Measurements from ENCODE around the gene NMS. TPM values are rescaled to one million over a fixed set of nuclear protein-coding genes. Genes with fewer than 3 reads are reported as not detected.

Gene NMS
- total RNA-seq, 1 experiment from 2014 or later, result not detected

- peak; percentile 35 for ATAC-seq
These were observed 23.6 kb upstream of the NMS start for GRCh38 chr2:100446696-100447095.

DNA sequence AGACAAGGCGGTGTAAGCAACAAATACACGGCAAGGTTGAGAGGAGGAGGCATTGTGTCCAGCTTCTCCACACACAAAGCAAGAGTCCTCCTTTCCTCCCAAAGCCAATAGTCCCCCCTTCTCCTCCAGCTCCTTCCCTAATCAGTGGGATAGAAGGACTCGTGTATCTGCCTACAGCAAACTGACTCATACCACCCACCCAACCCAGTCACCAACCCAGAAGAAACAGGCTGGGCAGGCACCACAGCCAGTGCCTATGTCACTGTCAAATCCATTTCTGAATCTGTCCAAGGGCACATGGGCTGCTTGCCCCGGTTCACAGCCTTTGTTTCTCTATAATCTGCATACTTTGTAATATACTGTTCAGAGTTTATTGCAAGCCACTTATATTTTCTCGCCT lies 19.2 kb upstream of the NMS start:
- no peak overlapping the region for H2AFZ ChIP-seq (ENCODE audit: low read length)
- no peaks in the 10 kb centered on the region for H3K79me2 ChIP-seq (ENCODE audit: low read length)
- ATAC-seq (no peak), DNase-seq (peak; percentile 43)
- H3K27me3 ChIP-seq (ENCODE audit: low read length), result no peaks in the 10 kb centered on the region; the same call in 1 of the 2 replicates
- H3K27ac ChIP-seq (ENCODE audit: low read length), result peak overlapping the region; percentile 48
- CTCF ChIA-PET, result no interaction called here
- BruUV-seq (replicated peaks), result no TSS peak
- no peaks in the 10 kb centered on the region; the same call in 1 of the 2 replicates for H3K4me1 ChIP-seq (ENCODE audit: insufficient read depth, low read length)
- no peaks in the 10 kb centered on the region for H3K9me2 ChIP-seq (replicated peaks; ENCODE audit: low read length)
- H3K4me3 ChIP-seq (ENCODE audit: low read length), result no peak overlapping the region
- peaks cover 4% of the 10 kb centered on the region for H3F3A ChIP-seq (ENCODE audit: low read length, unreplicated experiment)
- H3K36me3 ChIP-seq (ENCODE audit: low read depth, low read length), result no peaks in the 10 kb centered on the region
- POLR2A ChIA-PET (ENCODE audit: unreplicated experiment), result no interaction called here
- intact Hi-C loops (cut with micrococcal nuclease), result no loop called here
- H3K9ac ChIP-seq (ENCODE audit: low read length), result no peak overlapping the region
- no peak overlapping the region for H3K4me2 ChIP-seq (ENCODE audit: low read length)
- TF ChIP-seq, protein P1, sequence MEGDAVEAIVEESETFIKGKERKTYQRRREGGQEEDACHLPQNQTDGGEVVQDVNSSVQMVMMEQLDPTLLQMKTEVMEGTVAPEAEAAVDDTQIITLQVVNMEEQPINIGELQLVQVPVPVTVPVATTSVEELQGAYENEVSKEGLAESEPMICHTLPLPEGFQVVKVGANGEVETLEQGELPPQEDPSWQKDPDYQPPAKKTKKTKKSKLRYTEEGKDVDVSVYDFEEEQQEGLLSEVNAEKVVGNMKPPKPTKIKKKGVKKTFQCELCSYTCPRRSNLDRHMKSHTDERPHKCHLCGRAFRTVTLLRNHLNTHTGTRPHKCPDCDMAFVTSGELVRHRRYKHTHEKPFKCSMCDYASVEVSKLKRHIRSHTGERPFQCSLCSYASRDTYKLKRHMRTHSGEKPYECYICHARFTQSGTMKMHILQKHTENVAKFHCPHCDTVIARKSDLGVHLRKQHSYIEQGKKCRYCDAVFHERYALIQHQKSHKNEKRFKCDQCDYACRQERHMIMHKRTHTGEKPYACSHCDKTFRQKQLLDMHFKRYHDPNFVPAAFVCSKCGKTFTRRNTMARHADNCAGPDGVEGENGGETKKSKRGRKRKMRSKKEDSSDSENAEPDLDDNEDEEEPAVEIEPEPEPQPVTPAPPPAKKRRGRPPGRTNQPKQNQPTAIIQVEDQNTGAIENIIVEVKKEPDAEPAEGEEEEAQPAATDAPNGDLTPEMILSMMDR (conservative IDR thresholded peaks at IDR 0.05; ENCODE audit: low read depth, low read length), result no peak
- no peak for TF ChIP-seq EZH2 (IDR thresholded peaks at IDR 0.05; ENCODE audit: low read length, unreplicated experiment)
- TF ChIP-seq EZH2phosphoT487 (IDR thresholded peaks at IDR 0.05; ENCODE audit: borderline replicate concordance, low read length), result no peak
- no peaks in the 10 kb centered on the region for H4K20me1 ChIP-seq (ENCODE audit: low read length)
- peaks cover 21% of the 10 kb centered on the region for H3K9me3 ChIP-seq (ENCODE audit: low read length)

More at GRCh38 chr2:100446696-100447095, 23.6 kb upstream of the NMS start:
- Histone ChIP-seq H3K9ac (ENCODE audit: low read length) (no peak overlapping the region), H3K9me3 (ENCODE audit: low read length) (no peaks in the 10 kb centered on the region), H3K27ac (ENCODE audit: low read length) (peak overlapping the region; percentile 30; the same call in 1 of the 2 replicates), H3K4me2 (ENCODE audit: low read length) (no peak overlapping the region), H3K79me2 (ENCODE audit: low read length) (no peaks in the 10 kb centered on the region), H2AFZ (ENCODE audit: low read length) (no peak overlapping the region), H3K27me3 (ENCODE audit: low read length) (no peaks in the 10 kb centered on the region; the same call in 1 of the 2 replicates), H3K4me3 (ENCODE audit: low read length) (no peak overlapping the region), H3K4me1 (ENCODE audit: insufficient read depth, low read length) (no peaks in the 10 kb centered on the region; the same call in 1 of the 2 replicates), H3K36me3 (ENCODE audit: low read depth, low read length) (no peaks in the 10 kb centered on the region), H3F3A (ENCODE audit: low read length, unreplicated experiment) (peaks cover under 1% of the 10 kb centered on the region), H3K9me2 (replicated peaks; ENCODE audit: low read length) (no peaks in the 10 kb centered on the region), H4K20me1 (ENCODE audit: low read length) (no peaks in the 10 kb centered on the region)
- no TSS peak for BruUV-seq (replicated peaks)
- POLR2A ChIA-PET (ENCODE audit: unreplicated experiment), result no interaction called here
- CTCF ChIA-PET, result no interaction called here
- intact Hi-C loops (cut with micrococcal nuclease), result no loop called here
- DNase-seq, result peak; percentile 47
- no peak for TF ChIP-seq EZH2phosphoT487 (IDR thresholded peaks at IDR 0.05; ENCODE audit: borderline replicate concordance, low read length)

DNA sequence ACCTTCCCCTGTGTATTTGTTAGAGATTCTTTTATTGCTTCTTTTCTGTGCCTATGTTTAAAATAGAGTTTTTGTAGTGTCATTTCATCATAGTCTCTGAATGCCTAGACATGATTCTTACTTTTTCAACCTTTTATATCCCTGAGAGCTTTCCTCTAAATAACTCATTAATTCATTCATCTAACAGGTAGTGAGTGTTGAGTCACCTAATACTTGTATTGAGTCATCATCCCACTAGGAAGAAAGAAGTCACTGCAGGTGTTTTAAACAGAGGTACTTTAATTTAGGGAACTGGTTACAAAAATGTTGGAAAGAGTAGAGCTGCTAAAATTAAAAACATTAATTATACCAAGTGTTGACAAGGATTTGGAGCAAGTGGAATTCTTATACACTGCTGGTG lies 18.5 kb upstream of the NMS start:
- peaks cover 23% of the 10 kb centered on the region for H3K9me3 ChIP-seq (ENCODE audit: low read length)
- no peaks in the 10 kb centered on the region for H3K79me2 ChIP-seq (ENCODE audit: low read length)
- peaks cover 4% of the 10 kb centered on the region for H3F3A ChIP-seq (ENCODE audit: low read length, unreplicated experiment)
- no peak for TF ChIP-seq EZH2phosphoT487 (IDR thresholded peaks at IDR 0.05; ENCODE audit: borderline replicate concordance, low read length)
- TF ChIP-seq EZH2 (IDR thresholded peaks at IDR 0.05; ENCODE audit: low read length, unreplicated experiment), result no peak
- TF ChIP-seq, protein P1 (conservative IDR thresholded peaks at IDR 0.05; ENCODE audit: low read depth, low read length), result no peak
- no peak overlapping the region for H2AFZ ChIP-seq (ENCODE audit: low read length)
- ATAC-seq (no peak; the same call in 1 of the 2 replicates), DNase-seq (peak; percentile 45)
- no peaks in the 10 kb centered on the region for H3K9me2 ChIP-seq (replicated peaks; ENCODE audit: low read length)
- H3K36me3 ChIP-seq (ENCODE audit: low read depth, low read length), result no peaks in the 10 kb centered on the region; the same call in 1 of the 2 replicates
- no peak overlapping the region for H3K9ac ChIP-seq (ENCODE audit: low read length)
- ChIA-PET CTCF (no interaction called here), POLR2A (ENCODE audit: unreplicated experiment) (no interaction called here)
- no TSS peak for BruUV-seq (replicated peaks)
- intact Hi-C loops (cut with micrococcal nuclease), result no loop called here
- H3K4me1 ChIP-seq (ENCODE audit: insufficient read depth, low read length), result no peaks in the 10 kb centered on the region; the same call in 1 of the 2 replicates
- H3K4me3 ChIP-seq (ENCODE audit: low read length), result no peak overlapping the region
- no peaks in the 10 kb centered on the region; the same call in 1 of the 2 replicates for H3K27me3 ChIP-seq (ENCODE audit: low read length)
- no peak overlapping the region for H3K4me2 ChIP-seq (ENCODE audit: low read length)
- no peaks in the 10 kb centered on the region for H4K20me1 ChIP-seq (ENCODE audit: low read length)
- peak overlapping the region; percentile 48 for H3K27ac ChIP-seq (ENCODE audit: low read length)

Measured in PC-3 (cell line).